ENCODE measurements around the gene FANCB. TPM values are rescaled to one million over a fixed set of nuclear protein-coding genes. Genes with fewer than 3 reads are reported as not detected.

FANCB gene
- total RNA-seq, 1 experiment from 2014 or later = 12.1 TPM

- H2AK5ac ChIP-seq (ENCODE audit: insufficient read length, low read length) = no peak overlapping the region
- H4K8ac ChIP-seq (replicated peaks; ENCODE audit: insufficient read length, low read depth, low read length) = no peak overlapping the region
- no peak overlapping the region for H3K56ac ChIP-seq (ENCODE audit: insufficient read length, low read depth, low read length)
- H3K14ac ChIP-seq (ENCODE audit: insufficient read depth, low read length) = no peak overlapping the region
- no peak overlapping the region for H3K23ac ChIP-seq (ENCODE audit: insufficient read length, low read depth, low read length)
- Mint-ChIP-seq H3K4me1 (no peaks in the 10 kb centered on the region), H3K4me3 (no peak overlapping the region), H3K36me3 (ENCODE audit: insufficient read depth in 1 of 3, low read depth in 3 of 3) (peaks cover 23 to 34% (median 33%) of the 10 kb centered on the region in 3 experiments), H3K27me3 (ENCODE audit: low read depth) (no peaks in the 10 kb centered on the region), H3K27ac (no peak overlapping the region), H3K9me3 (peaks cover 61 to 65% of the 10 kb centered on the region in 2 experiments)
- no peak overlapping the region for H2AFZ ChIP-seq (ENCODE audit: low read length)
- H2BK20ac ChIP-seq (ENCODE audit: low read depth, low read length, poor library complexity, severe bottlenecking) = no peak overlapping the region
- no peaks in the 10 kb centered on the region for H3K9me3 ChIP-seq (ENCODE audit: control insufficient read depth, low read depth, low read length)
- H3K4me2 ChIP-seq (ENCODE audit: insufficient read depth, insufficient read length, low read length) = no peak overlapping the region
- no peak overlapping the region for H2BK15ac ChIP-seq (ENCODE audit: low read depth, low read length)
- no peaks in the 10 kb centered on the region for H3K27me3 ChIP-seq (ENCODE audit: insufficient read depth, low read length)
- no peaks in the 10 kb centered on the region for H3K4me1 ChIP-seq (ENCODE audit: insufficient read depth, low read length)
- TF ChIP-seq CTCF (conservative IDR thresholded peaks at IDR 0.05) = no peak
- H3K79me1 ChIP-seq (ENCODE audit: insufficient read depth, low read depth, low read length, poor library complexity, severe bottlenecking) = no peaks in the 10 kb centered on the region
- H3K4ac ChIP-seq (ENCODE audit: low read depth, low read length) = no peak overlapping the region
- H4K20me1 ChIP-seq (ENCODE audit: control insufficient read depth, insufficient read depth, insufficient read length) = no peaks in the 10 kb centered on the region
- H4K91ac ChIP-seq (ENCODE audit: insufficient read length, low read depth, low read length) = no peak overlapping the region
- H4K5ac ChIP-seq (ENCODE audit: insufficient read length, low read depth, low read length) = no peak overlapping the region
- no peak overlapping the region for H3K27ac ChIP-seq (ENCODE audit: insufficient read length, low read depth, low read length)
- H3K9ac ChIP-seq (ENCODE audit: extremely low read depth, insufficient read length, low read length) = no peak overlapping the region
- no peak overlapping the region for H2BK12ac ChIP-seq (ENCODE audit: insufficient read length, low read depth, low read length)
- H2BK5ac ChIP-seq (ENCODE audit: insufficient read length, low read length) = no peak overlapping the region
- H2BK120ac ChIP-seq (ENCODE audit: low read depth, low read length, poor library complexity, severe bottlenecking) = no peak overlapping the region
- no peak for DNase-seq
- WGBS (ENCODE audit: extremely low coverage, insufficient read length, low lambda C conversion rate) = no CpG with 5 or more reads among the region's 2 CpGs
- H3K23me2 ChIP-seq (ENCODE audit: insufficient read length, low read depth, low read length, poor library complexity, severe bottlenecking) = no peaks in the 10 kb centered on the region
- no peak overlapping the region for H3K18ac ChIP-seq (ENCODE audit: insufficient read length, low read depth, low read length)
- no peaks in the 10 kb centered on the region for H3K79me2 ChIP-seq (ENCODE audit: insufficient read depth, low read length)
- H3T11ph ChIP-seq (ENCODE audit: low read length) = no peak overlapping the region
Observed at GRCh38 chrX:14837155-14837554, 35.7 kb downstream of the FANCB start.

All from H9 (cell line).